Stromal cell of bone marrow (primary cell): ENCODE results near the gene STAC2.
A peak's percentile ranks its signal among the peaks of the same experiment; 100 is the strongest.

Source experiments
- DNase-seq: peaks from one replicate; pipeline ENCODE4 v3.0.0-alpha.2; 2012; ENCODE audit warnings: low read depth

The STAC2 gene

DNA sequence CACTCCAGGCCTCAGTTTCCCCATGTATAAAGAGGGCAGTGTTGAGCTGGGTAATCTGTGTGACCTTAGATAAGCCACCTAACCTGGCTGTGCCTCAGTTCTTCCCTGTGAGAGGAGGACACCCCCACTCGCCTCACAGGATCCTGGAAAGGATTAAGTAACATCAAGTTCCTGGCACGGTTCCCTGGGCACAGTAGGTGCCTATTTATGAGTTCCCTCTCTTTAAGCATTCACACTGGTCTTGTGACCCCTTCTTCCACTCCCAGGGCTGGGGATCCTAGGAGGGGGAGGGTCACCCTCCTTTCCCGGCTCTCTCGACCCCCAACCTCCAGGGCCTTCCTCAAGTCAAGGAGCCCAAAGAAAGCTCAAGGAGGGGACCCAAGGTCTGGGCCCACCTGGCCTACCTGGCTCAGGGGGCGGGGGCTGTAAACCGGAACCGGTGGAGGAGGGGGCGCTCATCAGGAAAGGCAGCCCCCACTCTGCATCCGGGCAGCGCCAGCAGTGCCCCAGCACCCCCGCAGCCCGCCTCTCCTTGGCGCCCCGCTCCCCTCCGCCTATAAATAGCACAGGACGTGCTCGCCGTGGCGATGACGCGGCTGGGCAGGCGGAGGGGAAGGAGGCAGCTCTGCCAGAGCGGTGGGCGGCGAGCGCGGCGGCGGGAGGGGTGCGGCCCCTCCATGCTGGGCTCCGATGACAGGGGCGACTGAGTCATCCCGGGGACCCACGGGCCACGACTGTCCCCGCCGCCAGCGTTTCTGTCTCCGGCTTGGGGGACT, 16.2 kb downstream of the STAC2 start:
- no peak for DNase-seq

DNA sequence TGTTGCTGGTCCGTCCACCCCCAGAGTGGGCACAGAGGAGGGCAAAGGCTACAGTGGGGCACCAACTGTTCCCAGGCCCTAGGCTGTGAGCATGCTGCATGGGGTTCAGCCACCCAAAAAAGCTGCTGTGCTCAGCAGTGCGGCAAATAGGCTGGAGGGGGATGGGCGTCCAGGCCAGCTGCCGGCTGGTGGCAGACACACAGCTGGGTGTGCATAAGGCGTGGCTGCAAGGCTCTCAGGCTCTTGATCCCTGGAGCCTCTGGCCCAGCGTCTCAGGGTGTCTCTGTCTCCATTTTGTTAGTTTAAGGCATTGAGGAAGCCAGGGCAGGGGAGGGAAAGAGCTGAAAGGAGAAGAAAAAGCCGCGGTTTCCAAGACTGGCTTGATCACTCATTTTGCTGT, 16.9 kb downstream of the STAC2 start:
- no peak for DNase-seq

DNA sequence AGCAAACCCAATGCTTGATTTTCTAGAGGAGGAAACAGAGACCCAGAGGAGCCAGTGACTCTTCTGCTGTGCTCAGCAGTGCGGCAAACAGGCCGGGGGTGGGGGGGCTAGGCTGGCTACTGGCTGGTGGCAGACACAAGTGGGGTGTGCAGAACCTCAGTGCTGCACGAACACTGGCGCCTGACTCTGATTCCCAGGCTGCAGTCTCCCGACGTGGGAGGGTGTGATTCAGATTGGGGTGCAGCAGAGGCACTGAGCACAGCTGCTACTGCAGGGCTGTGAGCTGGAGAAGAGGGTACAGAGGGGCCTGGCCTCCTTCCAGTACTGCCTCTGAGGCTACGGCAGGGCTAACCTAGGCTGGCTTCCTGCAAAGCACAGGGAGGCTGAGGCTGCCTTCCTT, 17.6 kb downstream of the STAC2 start:
- DNase-seq: no peak

GRCh38 chr17:39205112-39205526, 20.6 kb downstream of the STAC2 start:
- no peak for DNase-seq

DNA sequence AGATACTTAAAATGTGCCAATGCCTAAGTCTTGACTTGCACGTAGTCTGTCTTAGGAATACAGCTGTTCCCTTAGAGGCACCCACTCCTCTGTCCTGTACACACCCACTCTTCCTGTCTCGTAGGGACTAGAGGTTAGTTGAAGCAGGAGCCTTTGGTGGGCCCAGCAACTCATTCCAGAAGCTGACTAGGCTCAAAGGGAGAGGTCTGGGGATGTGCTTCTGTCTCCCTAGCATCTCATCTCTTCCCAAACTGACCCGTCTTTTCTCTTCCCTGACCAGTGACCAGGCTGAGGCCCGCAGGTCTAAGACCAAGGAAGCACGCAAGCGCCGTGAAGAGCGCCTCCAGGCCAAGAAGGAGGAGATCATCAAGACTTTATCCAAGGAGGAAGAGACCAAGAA, 21.5 kb downstream of the STAC2 start:
- DNase-seq: no peak

GRCh38 chr17:39200957-39201510, 24.7 kb downstream of the STAC2 start:
- DNase-seq: no peak

DNA sequence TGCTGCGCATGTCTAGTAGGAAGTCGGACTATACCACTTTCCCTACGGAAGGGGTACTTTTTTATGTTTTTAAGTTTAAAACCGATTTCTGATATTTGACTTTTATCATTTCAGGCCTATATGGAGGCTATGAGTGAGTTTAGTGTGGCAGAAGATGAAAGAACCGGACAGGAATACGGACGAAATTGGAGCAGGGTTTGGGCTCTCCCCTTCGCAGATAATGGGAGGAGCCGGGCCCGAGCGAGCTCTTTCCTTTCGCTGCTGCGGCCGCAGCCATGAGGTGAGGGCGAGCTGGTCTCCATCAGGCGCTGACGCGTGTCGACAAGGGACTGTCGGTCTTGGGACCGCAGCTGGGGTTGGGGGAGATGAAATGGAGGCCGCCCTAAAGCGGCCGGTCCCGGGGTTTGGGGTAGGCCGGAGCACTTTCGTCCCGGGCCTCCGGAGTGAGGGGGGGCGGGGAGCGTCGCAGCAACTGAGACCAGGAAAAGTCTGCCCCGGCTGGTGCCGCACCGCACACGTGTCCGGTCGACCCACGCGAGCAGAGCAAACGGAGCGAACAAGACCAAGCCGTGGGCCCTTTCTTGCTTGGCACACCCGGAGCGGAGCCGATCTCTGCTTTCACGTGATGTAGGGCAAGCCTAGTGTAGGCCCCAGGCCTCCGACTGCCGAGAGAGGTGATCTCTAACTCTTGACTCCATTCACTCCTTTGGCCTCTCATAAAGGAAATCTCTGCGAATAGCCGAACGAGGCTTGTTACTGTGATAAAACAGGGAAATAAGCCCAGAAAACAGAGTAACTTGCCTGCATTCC, 25.5 kb downstream of the STAC2 start, which contains the start of gene RPL19:
TSS of gene RPL19 (plus strand) at position 214 of the 810 bp plus-strand sequence. CDS start at position 276, 62 bp downstream.
- DNase-seq: no peak

GRCh38 chr17:39199820-39200069, 26.0 kb downstream of the STAC2 start:
- peak; percentile 88 for DNase-seq

- no peak for DNase-seq
Observed at GRCh38 chr17:39198186-39198566, 27.6 kb downstream of the STAC2 start.

DNA sequence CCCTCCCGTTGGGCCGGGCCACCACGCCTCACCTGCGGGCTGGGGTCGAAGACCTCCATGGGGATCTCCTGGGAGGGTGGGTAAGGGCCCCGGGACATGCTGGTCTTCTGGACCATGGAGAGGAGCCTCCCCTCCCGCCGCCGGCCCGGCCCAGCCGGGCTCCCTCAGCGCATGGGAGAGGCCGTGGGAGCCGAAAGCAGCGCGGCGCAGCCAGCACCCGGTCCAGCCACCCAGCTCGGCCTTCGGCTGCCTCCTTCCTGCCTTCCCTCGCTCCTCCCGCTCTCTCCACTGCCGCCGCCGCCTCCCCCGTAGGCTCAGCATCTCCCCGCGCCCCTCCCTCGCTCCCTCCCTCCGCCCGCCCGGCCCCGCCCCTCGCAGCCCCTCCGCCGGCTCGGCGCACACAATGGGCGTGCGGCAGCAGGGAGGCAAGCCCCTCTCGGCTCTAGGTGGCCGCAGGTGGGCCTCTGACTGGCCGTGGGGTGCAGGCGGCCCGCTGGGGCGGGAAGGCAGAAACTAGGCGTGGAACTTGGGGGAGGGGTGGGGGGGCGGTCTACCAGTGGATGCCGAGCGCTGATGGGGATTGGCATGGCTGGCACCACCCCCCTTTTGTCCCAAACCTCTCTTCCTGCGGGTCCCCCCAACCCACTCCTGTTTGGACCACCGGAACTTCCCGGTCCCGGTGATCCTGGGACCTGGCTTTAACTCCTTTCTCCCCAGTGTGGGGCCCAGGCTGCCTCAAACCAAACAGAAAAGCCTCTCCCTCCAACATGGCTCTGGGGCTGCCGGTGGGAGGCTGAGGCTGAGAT, 28.2 kb downstream of the STAC2 start, which contains the start of gene CACNB1:
TSS of gene CACNB1 (minus strand) at position 290 of the 806 bp plus-strand sequence. CDS start at position 116, 174 bp downstream.
- peak; percentile 54 for DNase-seq

DNA sequence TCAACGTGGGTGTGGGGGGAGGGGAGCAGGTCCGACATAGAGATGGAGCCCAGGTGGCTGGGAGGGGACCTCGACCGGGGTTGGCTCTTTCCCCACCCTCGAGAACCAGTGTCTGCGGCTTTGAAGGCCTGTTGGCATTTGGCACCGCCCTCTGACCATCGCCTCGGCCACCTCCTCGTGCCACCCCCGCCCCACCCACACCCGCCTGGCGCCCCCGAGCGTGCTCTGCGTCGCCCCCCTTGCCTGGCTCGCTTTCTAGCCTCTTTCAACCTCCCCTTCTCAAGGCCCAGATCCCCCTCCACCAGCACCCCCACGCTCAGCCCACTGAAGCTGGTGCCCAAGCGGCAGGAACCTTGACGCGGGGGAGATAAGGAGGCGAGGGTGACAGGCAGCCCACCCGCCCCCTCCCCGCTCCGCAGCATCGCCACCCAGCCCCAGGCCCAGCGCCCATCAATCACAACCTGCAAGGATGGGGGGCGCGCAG, 28.9 kb downstream of the STAC2 start:
- DNase-seq: no peak

- DNase-seq: no peak
Observed at GRCh38 chr17:39196241-39196807, 29.4 kb downstream of the STAC2 start.

GRCh38 chr17:39195568-39196160, 30.1 kb downstream of the STAC2 start:
- no peak for DNase-seq

DNA sequence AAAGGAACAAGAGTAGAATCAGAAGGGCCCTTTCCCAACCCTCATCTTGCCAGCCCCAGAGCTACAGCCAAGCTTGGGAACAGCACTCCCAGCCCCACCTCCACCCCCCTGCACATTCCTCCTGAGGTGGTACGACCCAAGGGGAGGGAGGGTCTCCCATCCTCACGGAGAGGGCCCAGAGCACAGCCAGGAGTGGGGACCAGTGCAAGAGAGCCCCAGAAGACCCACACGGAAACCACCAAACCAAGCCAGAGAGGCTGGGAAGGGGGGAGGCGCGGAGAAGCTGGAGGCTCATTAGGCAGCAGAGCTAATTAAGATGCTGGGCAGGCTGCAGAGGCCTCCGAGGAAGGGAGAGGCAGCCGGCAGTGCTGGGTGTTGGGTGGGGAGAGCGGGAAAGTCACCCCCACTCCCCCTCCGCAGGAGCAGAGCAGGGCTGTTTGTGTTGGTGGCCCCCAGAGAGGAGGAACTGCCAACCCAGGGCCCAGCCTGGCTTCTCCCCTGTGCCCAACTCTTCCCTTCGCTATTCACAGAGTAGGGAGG, 30.7 kb downstream of the STAC2 start:
- DNase-seq: no peak

DNA sequence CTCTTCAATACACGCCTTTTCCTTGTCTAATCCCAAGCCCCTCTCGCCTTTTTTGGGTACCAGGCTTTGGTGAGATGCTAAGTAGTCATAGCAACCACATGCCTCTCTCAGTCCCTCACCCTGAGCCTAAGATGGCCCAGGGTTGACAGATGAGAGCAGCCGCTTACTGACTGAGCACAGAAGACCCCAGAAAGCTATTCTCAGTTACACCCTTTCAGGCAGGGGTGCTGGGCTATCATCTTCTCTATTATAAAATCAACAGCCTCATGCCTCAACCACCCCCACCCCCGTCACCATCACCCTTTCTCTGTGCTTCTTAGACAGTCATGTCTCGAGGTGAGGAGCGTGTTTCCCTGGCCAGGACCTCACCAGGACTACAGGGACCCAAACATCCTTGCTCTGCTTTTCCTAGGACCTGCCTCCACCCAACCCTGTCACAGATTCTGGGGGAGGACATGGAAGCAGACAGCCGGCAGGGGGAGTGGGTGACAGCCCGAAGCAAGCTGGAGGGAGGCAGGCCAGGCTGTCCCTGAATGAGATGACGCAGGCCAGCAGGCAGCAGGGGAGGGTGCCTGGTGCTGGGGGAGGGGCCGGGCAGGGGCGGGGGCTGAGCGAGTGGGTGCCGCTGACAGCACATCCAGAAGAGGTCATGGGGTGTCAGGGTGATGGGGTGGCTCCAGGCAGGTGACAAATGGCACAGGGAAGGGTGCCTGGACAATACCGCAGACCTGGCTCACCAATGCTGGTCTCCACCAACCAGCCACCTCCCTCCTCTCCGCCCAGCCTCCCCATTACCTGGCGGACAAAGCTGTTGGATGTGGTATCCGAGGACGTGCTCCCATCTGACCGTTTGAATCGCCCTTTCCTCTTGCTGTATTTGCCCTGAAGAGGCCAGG, 31.4 kb downstream of the STAC2 start:
- DNase-seq: no peak

DNA sequence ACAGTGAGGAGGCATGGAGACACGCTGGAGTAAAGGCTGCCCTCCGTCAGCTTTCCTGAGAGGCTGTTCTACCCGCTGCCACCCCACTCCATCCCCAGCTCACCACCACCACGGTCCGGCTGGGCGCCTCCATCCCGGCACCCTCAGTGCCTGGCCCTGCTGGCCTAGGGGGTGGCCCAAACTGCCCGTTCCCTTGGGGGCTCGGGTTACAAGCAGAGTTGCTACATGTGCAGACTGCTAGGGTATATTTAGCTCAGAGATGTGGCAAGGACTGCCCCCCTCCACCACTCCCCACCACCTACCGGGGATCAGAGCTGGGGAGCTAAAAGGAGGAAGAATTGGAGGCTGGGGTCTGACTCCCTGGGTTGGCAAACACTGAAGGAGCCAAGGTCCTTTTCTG, 32.4 kb downstream of the STAC2 start:
- no peak for DNase-seq

GRCh38 chr17:39192901-39193300, 32.8 kb downstream of the STAC2 start:
- DNase-seq: no peak

DNA sequence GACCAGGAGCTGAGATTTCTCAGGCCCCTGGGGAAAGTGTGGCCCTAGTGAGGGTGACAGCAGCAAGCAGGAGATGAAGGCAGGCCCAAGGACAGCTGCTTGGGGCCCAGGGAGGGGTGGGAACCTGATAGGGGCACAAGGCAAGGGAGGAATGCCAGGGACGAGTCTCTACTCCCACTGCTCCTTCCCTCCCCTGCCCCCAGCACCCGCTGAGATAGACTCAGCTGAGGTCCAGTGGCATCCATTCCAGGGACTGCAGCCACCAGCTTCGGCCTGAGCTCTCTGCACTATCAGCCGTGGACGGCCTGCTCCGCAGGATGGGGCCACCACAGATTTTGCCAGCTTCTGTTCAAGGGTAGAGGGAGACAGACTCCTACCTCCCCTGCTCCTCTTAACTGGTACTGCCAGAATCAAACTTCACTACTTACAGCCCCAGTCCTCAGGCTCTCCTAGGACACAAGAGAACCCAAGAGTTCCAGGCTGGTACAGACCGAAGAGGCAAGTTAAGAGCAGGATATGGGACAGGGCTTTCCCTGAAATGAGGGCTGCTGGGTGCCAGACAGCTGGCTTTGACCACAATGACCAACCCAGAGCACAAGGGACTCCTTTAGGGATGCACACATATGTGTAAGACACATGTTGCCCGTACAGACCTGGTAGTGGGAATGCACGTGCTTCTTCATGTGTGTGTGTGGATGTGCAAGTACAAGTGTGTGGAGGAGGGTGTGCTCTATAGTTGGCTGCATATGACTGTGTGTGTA, 33.8 kb downstream of the STAC2 start:
- DNase-seq: no peak

DNA sequence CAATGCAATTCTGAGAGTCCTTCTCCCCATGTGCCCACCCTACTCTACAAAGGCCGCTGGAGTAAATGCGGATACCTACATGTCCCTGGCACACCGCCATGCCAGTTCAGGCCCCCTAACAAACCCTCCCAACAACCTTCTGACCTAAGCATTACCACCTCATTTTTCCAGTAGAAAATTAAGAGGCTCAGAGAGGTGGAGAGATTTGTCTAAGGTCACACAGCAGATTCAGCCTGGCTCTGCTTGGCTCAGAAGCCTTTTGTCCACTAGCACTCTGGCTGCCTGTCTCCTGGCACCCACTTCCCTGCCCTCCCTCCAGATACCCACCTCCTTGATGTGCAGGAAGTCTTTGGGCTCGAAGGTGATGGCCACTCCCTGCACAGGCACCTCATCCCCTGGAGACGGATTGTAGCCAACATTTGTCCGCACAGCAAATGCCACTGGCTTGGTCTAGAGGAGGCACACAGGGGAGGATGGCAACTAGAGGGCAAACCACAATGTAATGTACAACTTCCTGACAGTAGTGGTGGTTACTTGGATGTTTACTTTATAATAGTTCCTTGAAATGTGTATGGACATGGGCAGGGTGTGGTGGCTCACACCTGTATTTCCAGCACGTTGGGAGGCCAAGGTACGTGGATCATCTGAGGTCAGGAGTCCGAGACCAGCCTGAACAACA, 38.5 kb downstream of the STAC2 start:
- DNase-seq: no peak
